BLaER1 treated with 17β-estradiol and CSF1 and Interleukin-3, amounts not matched to agents 10 nM and 100 nM (cell line): Measurements from ENCODE around the gene ANKS1A.

Experiments
- H3K27ac ChIP-seq, 11 experiments: shearing (Covaris generic); formaldehyde crosslinking; 2 replicates each; pipeline ENCODE4 v1.8.1; 2022
- H3K27me3 ChIP-seq, 11 experiments: shearing (Covaris generic); formaldehyde crosslinking; 2 replicates each; pipeline ENCODE4 v1.8.1; 2022
- H3K36me3 ChIP-seq, 11 experiments: shearing (Covaris generic); formaldehyde crosslinking; 2 replicates each; pipeline ENCODE4 v1.8.1; 2022
- H3K4me1 ChIP-seq, 10 experiments: shearing (Covaris generic); formaldehyde crosslinking; 2 replicates each; pipeline ENCODE4 v1.8.1; 2022
- H3K4me2 ChIP-seq, 11 experiments: shearing (Covaris generic); formaldehyde crosslinking; 2 replicates each; pipeline ENCODE4 v1.8.1; 2022
- H3K4me3 ChIP-seq, 10 experiments: shearing (Covaris generic); formaldehyde crosslinking; 2 replicates each; pipeline ENCODE4 v1.8.1; 2022
- H3K9ac ChIP-seq, 11 experiments: shearing (Covaris generic); formaldehyde crosslinking; 2 replicates each; pipeline ENCODE4 v1.8.1; 2022
- H3K9me3 ChIP-seq, 11 experiments: shearing (Covaris generic); formaldehyde crosslinking; replicated peaks in 1 of 11; 2 replicates each; pipeline ENCODE4 v1.8.1; 2022
- H4K20me1 ChIP-seq, 11 experiments: shearing (Covaris generic); formaldehyde crosslinking; 2 replicates each; pipeline ENCODE4 v1.8.1; 2022
- Cebpa-rat ChIP-seq, 11 experiments: shearing (Covaris generic); IDR thresholded peaks; 2 replicates each; pipeline ENCODE4 v1.8.1; 2022

The ANKS1A gene

GRCh38 chr6:35061102-35061615, 172.1 kb downstream of the ANKS1A start:
- no peaks in the 10 kb centered on the region for H3K9me3 ChIP-seq
- no peaks in the 10 kb centered on the region for H3K27me3 ChIP-seq
- peaks cover 5 to 100% (median 33%) of the 10 kb centered on the region in 11 experiments; a peak in 19 of 22 replicates for H3K36me3 ChIP-seq
- peaks cover 9 to 54% (median 47%) of the 10 kb centered on the region in 10 experiments; a peak in 19 of 20 replicates for H3K4me1 ChIP-seq
- no peak overlapping the region for H3K27ac ChIP-seq
- H3K4me2 ChIP-seq: no peak overlapping the region
- no peak overlapping the region for H3K9ac ChIP-seq
- H3K4me3 ChIP-seq: no peak overlapping the region
- peaks cover 0 to 21% (median 0%) of the 10 kb centered on the region in 11 experiments; a peak in 7 of 22 replicates for H4K20me1 ChIP-seq
- no peak for TF ChIP-seq Cebpa-rat (IDR thresholded peaks at IDR 0.05)

- Histone ChIP-seq H3K27ac (no peak overlapping the region), H3K9me3 (no peaks in the 10 kb centered on the region), H3K4me2 (peak overlapping the region in 6 of 11 experiments; percentile 65 to 78 (median 73); a peak in 9 of 22 replicates), H3K27me3 (no peaks in the 10 kb centered on the region), H3K9ac (no peak overlapping the region), H3K4me3 (no peak overlapping the region), H3K4me1 (peaks cover 9 to 54% (median 47%) of the 10 kb centered on the region in 10 experiments; a peak in 19 of 20 replicates), H3K36me3 (peaks cover 9 to 100% (median 37%) of the 10 kb centered on the region in 11 experiments; a peak in 20 of 22 replicates), H4K20me1 (peaks cover 0 to 21% (median 0%) of the 10 kb centered on the region in 11 experiments; a peak in 7 of 22 replicates)
- TF ChIP-seq Cebpa-rat (IDR thresholded peaks at IDR 0.05): no peak
Observed at GRCh38 chr6:35061651-35062410, 172.8 kb downstream of the ANKS1A start.

GRCh38 chr6:35062676-35063574, 173.9 kb downstream of the ANKS1A start:
- Histone ChIP-seq H3K4me1 (peaks cover 7 to 54% (median 46%) of the 10 kb centered on the region in 10 experiments; a peak in 19 of 20 replicates), H3K36me3 (peaks cover 9 to 100% (median 38%) of the 10 kb centered on the region in 11 experiments; a peak in 20 of 22 replicates), H4K20me1 (peaks cover 0 to 25% (median 0%) of the 10 kb centered on the region in 11 experiments; a peak in 7 of 22 replicates), H3K4me3 (no peak overlapping the region), H3K27me3 (no peaks in the 10 kb centered on the region), H3K27ac (peak overlapping the region in 4 of 11 experiments; percentile 11 to 48 (median 28); a peak in 3 of 22 replicates), H3K9me3 (no peaks in the 10 kb centered on the region), H3K4me2 (peak overlapping the region in 9 of 11 experiments; percentile 43 to 83 (median 74); a peak in 18 of 22 replicates), H3K9ac (0 out of 22 replicates have a peak overlapping the region, but pooled peaks of 1 of the 11 experiments have one; percentile 15)
- no peak for TF ChIP-seq Cebpa-rat (IDR thresholded peaks at IDR 0.05)

GRCh38 chr6:35063701-35064280, 174.7 kb downstream of the ANKS1A start:
- H3K4me2 ChIP-seq: peak overlapping the region in 8 of 11 experiments; percentile 65 to 83 (median 75); a peak in 16 of 22 replicates
- no peak for TF ChIP-seq Cebpa-rat (IDR thresholded peaks at IDR 0.05)
- peaks cover 0 to 28% (median 0%) of the 10 kb centered on the region in 11 experiments; a peak in 5 of 22 replicates for H4K20me1 ChIP-seq

GRCh38 chr6:35064290-35064689, 175.2 kb downstream of the ANKS1A start:
- no peak for TF ChIP-seq Cebpa-rat (IDR thresholded peaks at IDR 0.05)
- no peak overlapping the region for H3K4me3 ChIP-seq
- H3K4me2 ChIP-seq: peak overlapping the region in 8 of 11 experiments; percentile 65 to 83 (median 75); a peak in 12 of 22 replicates
- H4K20me1 ChIP-seq: peaks cover 0 to 29% (median 0%) of the 10 kb centered on the region in 11 experiments; a peak in 5 of 22 replicates
- peak overlapping the region in 4 of 11 experiments; percentile 5 to 48 (median 40); a peak in 4 of 22 replicates for H3K27ac ChIP-seq
- H3K27me3 ChIP-seq: no peaks in the 10 kb centered on the region
- peaks cover 9 to 100% (median 38%) of the 10 kb centered on the region in 11 experiments; a peak in 20 of 22 replicates for H3K36me3 ChIP-seq
- no peaks in the 10 kb centered on the region for H3K9me3 ChIP-seq
- peaks cover 0 to 41% (median 32%) of the 10 kb centered on the region in 10 experiments; a peak in 17 of 20 replicates for H3K4me1 ChIP-seq
- H3K9ac ChIP-seq: no peak overlapping the region; a peak in 1 of 22 replicates

More at GRCh38 chr6:35063701-35064280, 174.7 kb downstream of the ANKS1A start:
- no peaks in the 10 kb centered on the region for H3K27me3 ChIP-seq
- H3K9ac ChIP-seq: no peak overlapping the region; a peak in 1 of 22 replicates
- H3K27ac ChIP-seq: peak overlapping the region in 4 of 11 experiments; percentile 5 to 48 (median 40); a peak in 6 of 22 replicates
- H3K9me3 ChIP-seq: no peaks in the 10 kb centered on the region
- peaks cover 0 to 46% (median 37%) of the 10 kb centered on the region in 10 experiments; a peak in 17 of 20 replicates for H3K4me1 ChIP-seq
- H3K36me3 ChIP-seq: peaks cover 9 to 100% (median 38%) of the 10 kb centered on the region in 11 experiments; a peak in 20 of 22 replicates
- no peak overlapping the region for H3K4me3 ChIP-seq

- Histone ChIP-seq H3K4me2 (no peak overlapping the region), H3K9me3 (no peaks in the 10 kb centered on the region), H4K20me1 (peaks cover 0 to 29% (median 0%) of the 10 kb centered on the region in 11 experiments; a peak in 5 of 22 replicates), H3K9ac (no peak overlapping the region), H3K36me3 (peaks cover 9 to 97% (median 38%) of the 10 kb centered on the region in 11 experiments; a peak in 20 of 22 replicates), H3K27me3 (no peaks in the 10 kb centered on the region), H3K4me3 (no peak overlapping the region), H3K27ac (no peak overlapping the region), H3K4me1 (peaks cover 0 to 35% (median 26%) of the 10 kb centered on the region in 10 experiments; a peak in 17 of 20 replicates)
- no peak for TF ChIP-seq Cebpa-rat (IDR thresholded peaks at IDR 0.05)
Observed at GRCh38 chr6:35064757-35065440, 175.8 kb downstream of the ANKS1A start.

- no peak for TF ChIP-seq Cebpa-rat (IDR thresholded peaks at IDR 0.05)
- Histone ChIP-seq H3K9ac (no peak overlapping the region), H3K4me3 (no peak overlapping the region), H3K9me3 (no peaks in the 10 kb centered on the region), H3K36me3 (peaks cover 9 to 97% (median 34%) of the 10 kb centered on the region in 11 experiments; a peak in 20 of 22 replicates), H3K4me1 (peaks cover 0 to 29% (median 24%) of the 10 kb centered on the region in 10 experiments; a peak in 17 of 20 replicates), H4K20me1 (peaks cover 0 to 29% (median 0%) of the 10 kb centered on the region in 11 experiments; a peak in 5 of 22 replicates), H3K27ac (no peak overlapping the region), H3K27me3 (no peaks in the 10 kb centered on the region), H3K4me2 (no peak overlapping the region)
Observed at GRCh38 chr6:35065441-35065800, 176.4 kb downstream of the ANKS1A start.
